Glutamatergic neuron (in vitro differentiated cells): Measurements from ENCODE around the gene LRRC45. TPM values are rescaled to one million over a fixed set of nuclear protein-coding genes. Genes with fewer than 3 reads are reported as not detected.

Experiments
- DNase-seq: peaks from one replicate; pipeline ENCODE4 v3.0.0; 2022
- H3K27ac Mint-ChIP-seq: one replicate; pipeline ENCODE4 v1.8.0; 2020; ENCODE audit warnings: mild to moderate bottlenecking, mixed read lengths, inconsistent platforms; ENCODE audit not compliant: unreplicated experiment
- H3K27me3 Mint-ChIP-seq: one replicate; pipeline ENCODE4 v1.8.0; 2020; ENCODE audit warnings: mild to moderate bottlenecking, moderate library complexity, mixed read lengths, inconsistent platforms; ENCODE audit not compliant: unreplicated experiment
- H3K36me3 Mint-ChIP-seq: one replicate; pipeline ENCODE4 v1.8.0; 2020; ENCODE audit warnings: mild to moderate bottlenecking, mixed read lengths, inconsistent platforms; ENCODE audit not compliant: unreplicated experiment
- H3K4me1 Mint-ChIP-seq: one replicate; pipeline ENCODE4 v1.8.0; 2020; ENCODE audit warnings: mild to moderate bottlenecking, low read depth, mixed read lengths, inconsistent platforms; ENCODE audit not compliant: unreplicated experiment
- H3K4me3 Mint-ChIP-seq: one replicate; pipeline ENCODE4 v1.8.0; 2020; ENCODE audit warnings: mild to moderate bottlenecking, mixed read lengths, inconsistent platforms; ENCODE audit not compliant: unreplicated experiment
- H3K9me3 Mint-ChIP-seq: one replicate; pipeline ENCODE4 v1.8.0; 2020; ENCODE audit warnings: mild to moderate bottlenecking, moderate library complexity, mixed read lengths, inconsistent platforms; ENCODE audit not compliant: unreplicated experiment
- CTCF ChIP-seq: fragments of 200-600 bp; sonication (generic); IDR thresholded peaks from one replicate; pipeline ENCODE4 v1.5.0; 2021; ENCODE audit not compliant: partially characterized antibody, unreplicated experiment
- total RNA-seq: library from RNA; stranded (reverse); fragmentation: NEBNext Ultra II Directional; extraction: Animal tissue kit (Norgen Biotek cat#: 25700); gene quantifications from one replicate; pipeline ENCODE4 v1.2.1, GENCODE V29; 2021; ENCODE audit not compliant: unreplicated experiment

Gene LRRC45
- total RNA-seq, 1 donor from 2014 or later, result 29.6 TPM

GRCh38 chr17:82020572-82021106, 2.5 kb upstream of the LRRC45 start:
- no peak overlapping the region for H3K27ac Mint-ChIP-seq
- H3K27me3 Mint-ChIP-seq, result peaks cover 7% of the 10 kb centered on the region
- no peak for TF ChIP-seq CTCF
- peaks cover 7% of the 10 kb centered on the region for H3K4me1 Mint-ChIP-seq
- no peak overlapping the region for H3K4me3 Mint-ChIP-seq
- H3K36me3 Mint-ChIP-seq, result no peaks in the 10 kb centered on the region
- DNase-seq, result no peak
- H3K9me3 Mint-ChIP-seq, result peaks cover 3% of the 10 kb centered on the region

- peak; percentile 22 for TF ChIP-seq CTCF
- Mint-ChIP-seq H3K9me3 (peaks cover 3% of the 10 kb centered on the region), H3K4me3 (peak overlapping the region; percentile 86), H3K27me3 (peaks cover 7% of the 10 kb centered on the region), H3K4me1 (peaks cover 7% of the 10 kb centered on the region), H3K27ac (peak overlapping the region; percentile 22), H3K36me3 (no peaks in the 10 kb centered on the region)
- peak; percentile 79 for DNase-seq
These were observed 1.8 kb upstream of the LRRC45 start for GRCh38 chr17:82021107-82021899.

GRCh38 chr17:82021900-82022309, 1.2 kb upstream of the LRRC45 start:
- Mint-ChIP-seq H3K4me3 (peak overlapping the region; percentile 86), H3K27me3 (peaks cover 9% of the 10 kb centered on the region), H3K4me1 (peaks cover 7% of the 10 kb centered on the region), H3K9me3 (peaks cover 3% of the 10 kb centered on the region), H3K36me3 (no peaks in the 10 kb centered on the region), H3K27ac (peak overlapping the region; percentile 38)
- DNase-seq, result no peak
- TF ChIP-seq CTCF, result no peak

GRCh38 chr17:82022310-82022980, 660 bp upstream of the LRRC45 start, which contains the start of gene CENPX:
CENPX (minus strand) TSS chr17:82022878; CDS start chr17:82022861, 17 bp downstream.
- peaks cover 7% of the 10 kb centered on the region for H3K4me1 Mint-ChIP-seq
- peaks cover 3% of the 10 kb centered on the region for H3K9me3 Mint-ChIP-seq
- H3K4me3 Mint-ChIP-seq, result peak within 1 kb of the TSS; percentile 86
- DNase-seq, result no peak
- no peaks in the 10 kb centered on the region for H3K36me3 Mint-ChIP-seq
- TF ChIP-seq CTCF, result no peak
- peaks cover 9% of the 10 kb centered on the region for H3K27me3 Mint-ChIP-seq
- H3K27ac Mint-ChIP-seq, result peak within 1 kb of the TSS; percentile 38
